Kidney tubule cell (primary cell): ENCODE measurements around the gene COPRS.
"Not testable (repeated sequence)": the region's sequence is repeated elsewhere in the genome, so short reads cannot be mapped to it uniquely, and the experiment has no call there.

Experiments
- DNase-seq: peaks from one replicate; pipeline ENCODE4 v3.0.0-alpha.2; 2018; ENCODE audit warnings: low spot score

COPRS gene

DNA sequence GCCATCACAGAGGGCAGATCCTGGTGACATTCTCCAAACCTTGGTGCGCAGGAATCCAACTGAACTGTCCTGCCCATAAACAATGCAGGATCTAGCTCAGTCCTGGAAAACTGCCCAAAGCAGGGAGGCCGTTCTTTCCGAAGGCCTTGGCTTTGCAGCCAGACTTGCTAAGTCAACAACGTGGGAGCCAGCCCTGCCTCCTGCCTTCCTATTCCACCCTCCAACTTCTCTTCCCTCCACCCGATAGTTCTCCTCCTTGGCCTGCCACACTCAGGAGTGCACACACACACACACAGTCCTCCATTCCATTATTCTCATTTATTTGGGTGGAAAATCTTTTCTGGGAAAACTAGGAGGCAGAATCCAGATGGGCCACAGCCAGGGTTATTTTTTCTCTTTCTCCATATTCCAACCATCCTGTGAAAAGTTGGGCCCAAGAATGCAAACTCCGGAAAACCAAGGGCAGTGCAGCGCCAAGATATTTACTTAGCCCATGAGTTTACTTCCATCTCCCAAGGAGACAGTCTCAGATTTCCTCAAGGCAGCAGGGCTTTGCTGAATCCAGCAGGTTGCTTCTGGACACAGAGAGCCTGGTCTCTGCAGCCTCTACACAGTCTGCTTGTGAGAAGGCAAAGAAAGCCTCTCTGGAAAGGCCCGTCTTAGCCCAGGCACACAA, 15.8 kb downstream of the COPRS start:
- peak; percentile 34 for DNase-seq

DNA sequence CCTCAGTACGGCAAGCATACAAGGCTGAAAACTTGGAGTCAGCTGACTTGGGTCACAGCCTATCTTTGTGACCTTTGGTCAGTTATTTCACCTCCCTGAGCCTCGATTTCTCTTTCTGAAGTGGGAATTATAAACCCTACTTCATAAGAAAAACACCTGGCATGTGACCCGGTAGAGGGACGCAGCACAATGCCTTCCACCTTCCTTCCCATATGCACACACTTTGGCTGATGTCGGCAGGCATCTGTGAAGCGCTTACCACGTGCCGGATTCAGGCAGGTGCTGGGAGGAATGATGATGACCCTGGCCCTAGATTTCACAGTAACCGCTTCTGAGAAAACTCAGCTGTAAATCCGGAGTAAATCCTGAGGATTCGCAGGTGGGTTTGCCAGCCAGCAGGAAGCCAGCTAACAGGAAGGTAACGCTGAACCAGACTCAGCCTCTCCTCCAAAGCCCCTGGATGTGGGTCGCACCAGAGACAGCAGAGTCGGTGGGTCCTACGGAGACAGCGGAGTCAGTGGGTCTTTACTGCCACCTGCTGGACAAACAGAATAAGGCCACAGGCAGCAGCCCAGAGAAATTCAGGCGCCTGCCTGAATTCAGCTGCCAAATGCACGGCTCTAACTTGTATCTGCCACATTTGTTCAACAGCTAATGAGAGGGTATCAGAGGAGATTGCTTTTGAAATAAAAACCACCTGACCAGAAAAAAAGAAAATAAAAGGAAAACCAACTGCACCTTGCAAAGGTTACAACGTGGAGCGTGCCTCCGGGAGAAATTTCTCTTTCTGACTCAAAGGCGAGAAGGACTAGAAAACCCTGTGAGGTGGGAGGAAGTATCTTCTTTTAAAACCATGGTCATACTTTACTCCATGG, 16.6 kb downstream of the COPRS start:
- DNase-seq, result peak; percentile 70

DNA sequence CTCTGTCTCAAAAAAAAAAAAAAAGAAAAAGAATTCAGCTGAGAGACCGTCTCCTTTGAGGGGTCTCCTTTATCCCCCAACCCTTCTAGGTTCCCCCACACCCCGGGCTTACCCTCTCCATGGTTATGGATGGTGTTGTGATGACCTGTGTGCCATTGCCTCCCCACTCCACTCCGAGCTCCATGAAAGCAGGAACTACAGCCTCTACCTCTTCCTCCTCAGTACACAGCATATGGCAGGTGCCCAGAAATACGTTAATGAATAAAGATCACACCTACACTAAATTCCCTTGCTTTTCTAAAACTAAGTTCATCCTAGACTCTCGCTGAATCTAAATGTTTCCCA, 17.2 kb downstream of the COPRS start:
- peak; percentile 24 for DNase-seq

DNA sequence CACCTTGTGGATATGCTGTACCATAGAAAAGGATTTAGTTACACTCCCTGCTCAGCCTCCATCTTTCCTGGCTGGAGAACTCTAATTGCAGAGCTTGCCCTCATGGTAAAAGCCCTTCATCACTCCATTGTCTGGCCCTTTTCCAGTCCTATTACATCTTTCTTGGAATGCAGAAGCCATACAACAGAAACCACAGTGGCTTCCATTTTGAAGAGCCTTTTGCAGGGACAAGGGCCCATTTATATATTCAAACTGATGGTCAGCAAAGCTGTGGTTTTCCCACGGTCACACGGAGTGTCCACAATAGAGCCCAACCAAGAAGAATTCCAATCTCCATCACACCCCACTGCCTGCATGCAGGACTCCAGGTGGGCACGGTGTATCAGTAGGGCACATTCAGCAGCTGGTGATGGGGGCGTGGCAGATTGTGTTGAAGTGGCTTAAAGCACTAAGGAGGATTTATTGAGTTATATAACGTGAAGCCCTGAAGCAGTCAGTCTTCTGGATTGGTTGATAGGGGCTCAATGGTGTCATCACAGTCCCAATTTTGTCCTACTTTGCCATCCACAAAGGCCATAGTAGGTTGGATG, 20.3 kb downstream of the COPRS start:
- no peak for DNase-seq

DNA sequence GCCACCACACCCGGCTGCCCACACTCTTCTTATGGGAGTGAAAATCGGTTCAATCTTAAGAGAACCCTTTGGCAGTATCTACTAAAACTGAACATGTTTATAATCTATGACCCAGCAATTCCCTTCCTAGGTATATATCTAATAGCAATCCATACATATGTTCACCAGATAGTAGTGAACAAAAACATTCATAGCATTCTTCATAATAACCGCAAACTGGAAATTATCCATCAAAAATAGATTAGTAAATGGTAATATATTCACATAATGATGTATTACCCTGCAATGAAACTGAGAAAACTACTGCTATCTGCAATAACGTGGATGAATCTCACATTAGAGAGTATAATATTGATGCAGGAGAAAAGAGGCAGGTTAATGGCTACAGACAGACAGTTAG, 23.1 kb downstream of the COPRS start:
- DNase-seq, result no peak

DNA sequence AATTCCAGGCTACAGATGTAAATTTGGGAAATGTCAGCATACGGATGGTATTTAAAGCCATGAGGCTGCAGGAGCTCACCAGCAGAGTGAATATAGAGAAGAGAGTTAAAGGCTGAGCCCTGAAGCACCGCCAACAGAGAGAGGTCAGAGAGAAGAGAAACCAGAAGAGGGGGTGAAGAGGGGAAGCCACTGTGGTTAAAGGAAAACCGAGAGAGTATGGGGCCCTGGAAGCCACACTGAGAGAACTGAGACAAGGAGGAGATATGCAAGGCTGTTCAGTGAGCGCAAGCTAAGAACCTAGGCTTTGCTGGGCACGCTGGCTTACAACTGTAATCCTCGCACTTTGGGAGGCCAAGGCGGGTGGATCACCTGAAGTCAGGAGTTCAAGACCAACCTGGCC, 24.6 kb downstream of the COPRS start:
- no peak for DNase-seq

DNA sequence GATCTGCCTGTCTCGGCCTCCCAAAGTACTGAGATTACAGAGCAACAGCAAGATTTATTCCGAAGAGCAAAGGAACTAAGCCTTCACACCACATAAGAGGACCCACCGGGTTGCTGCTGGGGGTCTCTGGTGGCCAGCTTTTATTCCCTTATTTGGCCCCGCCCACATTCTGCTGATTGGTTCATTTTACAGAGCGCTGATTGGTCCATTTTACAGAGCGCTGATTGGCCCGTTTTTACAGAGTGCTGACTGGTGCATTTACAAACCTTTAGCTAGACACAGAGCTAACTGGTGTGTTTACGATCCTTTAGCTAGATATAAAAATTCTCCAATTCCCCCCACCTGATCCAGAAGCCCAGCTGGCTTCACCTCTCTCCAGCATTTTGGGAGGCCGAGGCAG, 26.3 kb downstream of the COPRS start:
- no peak for DNase-seq

DNA sequence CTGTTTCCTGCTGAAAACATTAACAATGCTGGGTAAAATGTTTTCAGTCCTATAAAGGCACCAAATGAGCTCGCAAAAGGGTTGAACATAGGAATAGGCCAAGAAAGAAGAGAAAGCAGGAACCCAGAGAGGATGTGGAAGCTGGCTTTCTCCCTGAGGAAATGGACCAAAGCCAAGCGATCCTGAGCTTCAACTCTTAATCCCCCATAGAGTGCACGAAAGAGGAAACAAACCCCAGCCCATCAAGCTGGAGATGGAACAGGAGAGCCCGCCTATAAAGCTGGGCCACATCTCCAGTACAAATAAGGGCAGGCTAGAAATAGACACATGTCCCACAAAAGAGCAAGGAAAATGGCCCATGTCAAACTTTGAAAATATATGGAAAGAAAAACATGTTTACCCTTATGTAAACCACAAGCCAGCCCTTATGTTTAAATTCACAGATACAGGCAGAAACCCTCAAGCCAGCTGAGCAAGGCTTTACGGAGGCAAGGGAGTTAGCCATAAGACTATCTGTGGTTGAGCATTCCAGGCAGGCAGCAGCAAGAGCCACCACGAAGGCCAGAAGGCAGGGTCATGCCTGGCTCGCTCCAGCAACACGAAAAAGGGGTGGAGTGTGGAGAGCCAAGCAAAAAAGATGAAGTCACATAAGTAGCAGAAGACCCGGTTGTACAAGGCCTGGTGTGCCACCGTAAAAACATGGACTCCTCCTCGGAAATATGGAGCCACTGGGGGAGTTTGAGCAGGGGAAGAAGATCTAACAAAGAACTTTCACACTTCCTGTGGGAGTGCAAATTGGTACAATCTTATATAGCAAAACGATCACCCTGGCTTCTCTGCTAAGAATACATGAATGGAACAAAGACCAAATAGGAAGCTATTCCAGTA, 27.8 kb downstream of the COPRS start:
- peak; percentile 34 for DNase-seq

DNA sequence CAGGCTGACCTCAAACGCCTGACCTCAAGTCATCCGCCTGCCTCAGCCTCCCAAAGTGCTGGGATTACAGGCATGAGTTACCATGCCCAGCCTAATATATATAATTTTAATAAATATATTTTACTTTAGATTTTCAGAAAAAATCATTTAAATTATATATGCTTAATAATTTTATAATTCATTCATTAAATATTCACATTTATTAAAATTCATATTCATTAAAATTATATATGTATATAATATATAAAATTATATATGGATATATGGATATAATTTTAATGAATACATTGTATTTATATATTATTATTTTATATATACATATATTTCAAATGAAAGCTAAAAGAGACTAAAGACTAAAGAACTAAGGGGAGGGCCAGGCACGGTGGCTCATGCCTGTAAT, 29.4 kb downstream of the COPRS start:
- DNase-seq, result no peak

DNA sequence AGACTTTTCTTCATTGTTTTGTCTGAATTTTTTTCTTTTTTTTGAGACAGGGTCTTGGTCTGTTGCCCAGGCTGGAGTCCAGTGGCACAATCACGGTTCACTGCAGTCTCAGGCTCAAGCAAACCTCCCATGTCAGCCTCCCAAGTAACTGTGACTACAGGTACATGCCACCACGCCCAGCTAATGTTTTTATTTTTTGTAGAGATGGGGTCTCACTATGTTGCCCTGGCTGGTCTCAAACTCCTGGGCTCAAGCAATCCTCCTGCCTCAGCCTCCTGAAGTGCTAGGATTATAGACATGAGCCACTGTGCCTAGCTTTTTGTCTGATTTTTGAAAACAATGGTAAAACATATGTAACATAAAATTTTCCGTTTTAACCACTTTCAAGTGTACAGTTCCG, 30.1 kb downstream of the COPRS start:
- DNase-seq, result not testable (repeated sequence)

DNA sequence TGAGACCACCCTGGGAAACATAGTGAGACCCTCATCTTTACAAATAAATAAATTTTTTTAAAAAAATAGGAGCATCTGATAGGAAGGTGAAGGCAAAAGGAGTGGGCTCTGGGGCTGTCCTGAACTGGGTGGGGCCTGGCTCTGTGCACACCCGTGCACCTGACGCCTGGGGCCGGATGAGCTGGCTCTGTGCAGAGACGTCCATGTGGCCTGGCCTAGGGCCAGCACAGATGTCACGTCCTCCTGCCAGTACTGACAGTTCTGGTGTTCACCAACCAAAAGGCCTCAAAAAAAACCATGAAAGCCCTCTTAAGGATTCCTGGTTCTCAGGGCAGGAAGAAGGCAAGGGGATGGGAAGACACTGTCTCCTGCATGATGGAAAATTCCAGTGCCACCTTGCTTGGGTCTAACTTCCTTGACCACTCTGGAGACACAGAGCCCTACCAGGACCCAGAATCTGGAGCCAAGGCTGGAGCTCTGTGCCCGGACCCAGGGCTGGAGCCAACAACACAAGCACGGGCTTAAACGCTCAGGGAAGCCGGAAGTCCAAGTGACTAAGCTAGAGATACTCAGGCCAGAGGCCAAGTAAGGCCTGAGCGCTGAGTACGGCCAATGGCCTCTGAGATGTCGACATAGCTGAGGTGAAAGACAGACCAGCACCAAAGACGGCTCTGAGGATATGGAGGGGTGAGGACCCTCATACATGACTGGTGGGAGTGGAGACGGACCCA, 32.9 kb downstream of the COPRS start:
- DNase-seq, result peak; percentile 28

DNA sequence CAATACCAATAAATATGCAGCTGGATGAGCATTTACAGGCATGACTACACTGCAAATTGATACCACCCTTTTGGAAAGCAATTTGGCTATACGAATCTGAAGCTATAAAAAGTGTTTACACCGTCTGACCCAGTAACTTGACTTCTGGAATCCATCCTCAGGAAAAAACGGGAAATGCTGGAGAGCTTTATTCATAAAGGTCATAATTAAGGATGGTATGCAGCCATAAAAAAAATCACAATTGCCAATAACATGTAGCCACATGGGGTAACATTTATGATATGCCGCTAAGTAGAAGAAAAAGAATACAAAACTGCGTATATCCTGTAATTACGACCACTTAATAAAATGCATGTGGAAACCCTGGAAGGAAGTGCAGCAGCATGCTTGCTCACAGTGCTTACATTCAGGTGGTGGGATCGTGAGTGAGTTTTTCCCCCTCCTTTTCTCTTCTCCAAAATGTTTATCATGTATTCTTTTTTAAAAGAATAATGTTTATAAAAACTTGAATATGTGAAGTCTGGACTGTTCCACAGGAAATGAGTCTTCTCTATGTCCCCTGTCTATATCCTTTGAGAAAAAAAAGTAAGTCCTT, 34.2 kb downstream of the COPRS start:
- no peak for DNase-seq

DNA sequence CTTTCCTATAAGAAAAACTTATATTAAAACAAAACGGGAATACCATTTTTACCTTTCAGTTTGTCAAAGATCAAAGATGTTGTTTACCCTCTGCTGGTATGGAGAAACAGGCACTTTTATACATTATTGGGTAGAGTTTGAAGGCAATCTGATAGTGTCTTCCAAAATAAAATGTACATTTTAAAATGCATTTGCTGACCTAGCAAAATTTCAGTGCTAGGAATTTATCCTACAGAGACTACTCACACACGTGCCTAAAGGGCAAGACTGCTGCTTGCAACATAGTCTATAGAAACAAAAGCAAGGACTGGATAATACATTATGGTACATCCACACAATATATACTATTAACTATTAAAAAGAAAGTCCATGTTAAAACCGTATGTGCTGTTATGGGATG, 36.0 kb downstream of the COPRS start:
- no peak for DNase-seq

DNA sequence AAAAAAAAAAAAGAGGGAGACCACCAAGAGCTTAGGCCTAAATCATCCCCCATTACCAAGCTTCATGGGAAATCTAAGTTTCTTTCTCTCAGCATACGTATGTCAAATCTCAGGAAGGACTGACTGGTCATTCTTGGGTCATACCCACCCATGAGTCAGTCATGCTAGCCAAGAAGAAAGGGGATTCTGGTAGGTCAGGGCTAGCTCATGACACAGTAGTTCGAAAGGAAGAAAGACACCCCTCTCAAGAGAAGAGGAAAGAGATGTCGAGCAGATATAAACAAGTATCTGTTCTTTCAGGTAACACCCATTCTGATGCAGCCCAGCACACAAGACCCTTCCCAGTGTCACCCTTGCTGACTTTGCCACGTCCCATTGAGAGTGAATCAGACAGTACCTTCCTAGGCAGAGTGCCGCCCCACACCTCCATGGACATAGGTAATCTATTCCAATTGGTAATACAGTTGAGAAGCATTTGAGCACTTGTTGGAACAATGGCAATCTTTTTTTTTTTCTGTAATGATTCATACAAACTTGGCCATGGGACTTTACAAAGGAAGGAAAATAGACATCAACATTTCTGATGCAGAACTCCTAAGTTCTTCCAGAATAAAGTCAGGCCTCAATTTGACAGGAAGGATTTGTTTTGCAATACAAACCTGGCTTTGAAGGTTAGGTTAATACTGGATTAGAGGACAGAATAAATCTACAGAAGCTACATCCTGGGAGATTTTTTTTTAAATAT, 38.2 kb downstream of the COPRS start:
- DNase-seq, result no peak

DNA sequence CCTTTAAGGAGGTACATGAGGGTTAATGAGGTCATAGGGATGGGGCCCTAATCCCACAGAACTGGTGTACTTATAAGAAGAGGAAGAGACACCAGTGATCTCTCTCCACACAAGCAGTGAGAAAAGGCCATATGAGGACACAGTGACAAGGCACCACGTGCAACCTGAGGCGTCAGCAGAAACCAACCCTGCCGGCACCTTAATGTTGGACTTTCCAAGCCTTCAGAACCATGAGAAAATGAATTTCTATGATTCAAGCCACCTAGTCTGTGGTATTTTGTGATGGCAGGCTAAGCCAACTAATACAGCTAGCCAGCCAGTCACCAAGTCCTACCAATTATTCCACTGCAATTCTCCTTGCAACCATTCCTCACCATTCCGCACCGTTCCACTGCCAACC, 39.5 kb downstream of the COPRS start:
- DNase-seq, result no peak

DNA sequence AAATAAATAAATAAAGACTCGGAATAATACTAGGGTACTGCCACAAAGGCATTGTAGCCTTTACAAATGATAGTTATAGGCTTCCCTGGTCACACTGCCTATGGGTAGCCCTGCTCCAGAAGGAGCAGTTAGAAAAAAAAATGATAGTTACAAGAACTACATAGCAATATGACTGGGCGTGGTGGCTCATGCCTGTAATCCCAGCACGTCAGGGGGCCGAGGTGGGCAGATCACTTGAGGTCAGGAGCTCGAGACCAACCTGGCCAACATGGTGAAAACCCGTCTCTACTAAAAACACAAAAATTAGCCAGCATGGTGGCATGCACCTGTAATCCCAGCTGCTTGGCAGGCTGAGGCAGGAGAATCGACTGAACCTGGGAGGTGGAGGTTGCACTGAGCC, 40.2 kb downstream of the COPRS start:
- DNase-seq, result not testable (repeated sequence)

DNA sequence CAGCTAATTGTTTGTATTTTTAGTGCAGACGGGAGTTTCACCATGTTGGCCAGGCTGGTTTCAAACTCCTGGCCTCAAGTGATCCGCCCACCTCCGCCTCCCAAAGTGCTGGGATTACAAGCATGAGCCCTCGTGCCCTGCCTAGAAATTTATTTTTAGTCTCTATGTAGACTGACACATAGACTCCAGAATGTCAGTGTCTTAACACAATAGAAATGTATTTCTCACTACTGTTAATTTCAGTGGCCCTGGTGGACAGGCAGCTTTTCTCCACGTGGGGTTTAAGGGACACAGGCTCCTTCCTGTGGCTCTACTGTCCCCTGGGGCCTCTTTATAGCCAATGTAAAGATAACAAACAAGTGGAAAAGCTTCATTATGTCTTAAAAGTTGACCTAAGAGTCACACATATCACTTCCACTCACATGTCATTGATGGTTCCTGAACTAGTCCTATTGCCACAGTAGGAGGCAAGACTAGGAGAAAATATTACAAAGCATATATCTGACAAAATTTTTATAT, 43.8 kb downstream of the COPRS start:
- no peak for DNase-seq

DNA sequence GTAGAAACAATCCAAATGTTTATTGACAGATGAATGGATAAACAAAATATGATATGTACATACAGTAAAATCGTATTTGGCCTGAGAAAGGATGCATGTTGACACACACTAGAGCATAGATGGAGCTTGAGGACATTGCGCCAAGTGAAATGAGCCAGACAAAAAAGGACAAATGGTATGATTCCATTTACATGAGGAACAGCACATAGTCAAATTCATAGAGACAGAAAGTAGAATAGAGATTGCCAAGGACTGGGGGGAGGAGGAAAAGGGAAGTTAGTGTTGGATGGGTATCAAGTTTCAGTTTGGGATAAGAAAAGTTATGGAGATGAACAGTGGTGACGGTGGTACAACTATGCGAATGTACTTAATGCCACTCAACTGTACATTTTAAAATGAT, 47.9 kb downstream of the COPRS start:
- DNase-seq, result no peak

DNA sequence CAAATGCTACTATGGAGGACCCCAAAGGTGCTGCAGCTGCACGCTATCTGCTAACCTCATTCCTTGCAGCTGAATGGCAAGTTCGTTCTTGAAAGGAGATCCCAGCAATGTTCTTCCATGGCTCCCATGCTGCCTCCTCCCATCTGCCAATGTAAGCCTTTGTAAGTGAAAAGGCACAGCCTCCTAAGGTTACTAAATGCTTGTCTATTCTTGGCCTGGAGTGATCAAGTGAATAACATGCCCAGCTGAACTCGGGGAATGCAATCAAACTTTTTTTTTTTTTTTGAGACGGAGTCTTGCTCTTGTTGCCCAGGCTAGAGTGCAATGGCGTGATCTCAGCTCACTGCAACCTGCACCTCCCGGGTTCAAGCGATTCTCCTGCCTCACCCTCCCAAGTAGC, 49.2 kb downstream of the COPRS start:
- peak; percentile 40 for DNase-seq

DNA sequence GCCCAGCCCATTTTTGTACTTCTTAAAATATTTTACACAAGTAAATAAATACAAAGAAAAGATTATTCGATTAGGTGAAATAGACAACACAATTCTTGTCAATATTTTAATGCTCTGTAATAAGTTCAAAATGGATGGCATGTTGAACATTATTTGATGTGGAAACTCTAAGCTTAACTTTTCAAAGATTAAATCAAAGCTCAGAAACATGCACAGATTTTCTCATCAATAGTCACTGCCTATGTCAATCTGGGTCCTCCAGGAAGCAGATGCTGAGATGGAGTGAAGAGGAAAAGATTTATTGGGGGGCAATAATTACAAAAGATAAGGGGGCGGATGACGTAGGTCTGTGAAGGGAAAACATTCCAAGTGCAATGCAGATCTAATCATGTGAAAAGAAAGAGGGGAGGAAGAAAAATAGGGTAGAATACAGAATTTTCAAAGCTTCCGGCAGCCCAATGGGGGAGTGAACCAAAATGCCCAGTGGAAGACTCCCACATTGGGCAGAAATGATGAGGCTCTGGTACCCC, 50.5 kb downstream of the COPRS start:
- no peak for DNase-seq
